AG10803 (cell line): Measurements from ENCODE around the gene DNHD1.

ENCODE experiments used
- DNase-seq: peaks from one replicate; pipeline ENCODE4 v3.0.0; 2010; ENCODE audit warnings: low read depth
- H3K4me3 ChIP-seq: 2 replicates; pipeline ENCODE4 v1.5.1; 2011; ENCODE audit warnings: mild to moderate bottlenecking, low read length, control low read depth
- CTCF ChIP-seq: conservative IDR thresholded peaks from 2 replicates; pipeline ENCODE4 v1.5.1; 2011; ENCODE audit warnings: mild to moderate bottlenecking, low read length, control low read depth, inconsistent platforms

The DNHD1 gene

GRCh38 chr11:6606471-6607189 is 109.5 kb downstream of the DNHD1 start:
- peak overlapping the region; percentile 46 for H3K4me3 ChIP-seq
- peak; percentile 92 for DNase-seq

GRCh38 chr11:6607190-6607795 is 110.2 kb downstream of the DNHD1 start:
- DNase-seq = peak; percentile 48
- no peak for TF ChIP-seq CTCF
- H3K4me3 ChIP-seq = peak overlapping the region; percentile 8; the same call in 1 of the 2 replicates

More at GRCh38 chr11:6606471-6607189, 109.5 kb downstream of the DNHD1 start:
- TF ChIP-seq CTCF = no peak

- TF ChIP-seq CTCF = no peak
- no peak for DNase-seq
- no peak overlapping the region for H3K4me3 ChIP-seq
Observed at GRCh38 chr11:6608011-6608410, 110.9 kb downstream of the DNHD1 start.

DNA sequence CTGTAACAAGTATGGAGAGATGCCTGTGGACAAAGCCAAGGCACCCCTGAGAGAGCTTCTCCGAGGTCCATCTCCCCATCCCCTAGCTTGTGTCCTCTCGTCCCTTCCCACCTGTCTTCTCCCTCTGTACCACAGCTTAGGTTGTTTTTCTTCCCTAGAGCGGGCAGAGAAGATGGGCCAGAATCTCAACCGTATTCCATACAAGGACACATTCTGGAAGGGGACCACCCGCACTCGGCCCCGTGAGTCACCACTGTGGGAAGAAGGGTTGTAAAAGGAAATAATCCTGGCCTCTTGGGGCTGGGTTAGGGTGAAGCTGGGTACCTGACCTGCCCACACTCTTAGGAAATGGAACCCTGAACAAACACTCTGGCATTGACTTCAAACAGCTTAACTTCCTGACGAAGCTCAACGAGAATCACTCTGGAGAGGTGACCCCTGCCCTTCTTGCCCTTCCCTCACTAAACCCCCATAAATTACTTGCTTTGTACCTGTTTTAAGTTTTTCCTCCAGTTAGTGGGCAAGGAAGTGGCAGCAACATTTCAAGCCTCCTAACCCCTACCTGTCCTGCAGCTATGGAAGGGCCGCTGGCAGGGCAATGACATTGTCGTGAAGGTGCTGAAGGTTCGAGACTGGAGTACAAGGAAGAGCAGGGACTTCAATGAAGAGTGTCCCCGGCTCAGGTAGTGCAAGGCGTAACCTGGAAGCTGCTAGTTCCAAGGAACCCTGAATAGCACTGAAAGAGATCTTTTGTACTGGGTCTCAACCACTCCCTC is 111.8 kb downstream of the DNHD1 start:
- no peak for DNase-seq
- TF ChIP-seq CTCF = no peak
- no peak overlapping the region for H3K4me3 ChIP-seq

GRCh38 chr11:6609502-6610015 is 112.5 kb downstream of the DNHD1 start:
- TF ChIP-seq CTCF = no peak
- no peak for DNase-seq
- no peak overlapping the region for H3K4me3 ChIP-seq

DNA sequence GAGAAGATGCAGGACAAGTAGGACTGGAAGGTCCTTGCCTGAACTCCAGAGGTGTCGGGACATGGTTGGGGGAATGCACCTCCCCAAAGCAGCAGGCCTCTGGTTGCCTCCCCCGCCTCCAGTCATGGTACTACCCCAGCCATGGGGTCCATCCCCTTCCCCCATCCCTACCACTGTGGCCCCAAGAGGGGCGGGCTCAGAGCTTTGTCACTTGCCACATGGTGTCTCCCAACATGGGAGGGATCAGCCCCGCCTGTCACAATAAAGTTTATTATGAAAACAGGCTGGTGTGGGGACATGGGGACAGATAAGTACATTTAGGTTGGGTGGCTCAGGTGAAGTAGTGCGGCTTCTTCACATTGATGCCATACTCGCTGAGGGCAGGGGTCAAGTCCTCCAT is 113.5 kb downstream of the DNHD1 start:
- no peak for DNase-seq
- peak overlapping the region; percentile 76 for H3K4me3 ChIP-seq
- no peak for TF ChIP-seq CTCF
